Stimulated activated naive B cell treated with anti-CD40 and anti-IgM and Interleukin-4, amounts not matched to agents 10 μg/mL and 1 μg/mL and 100 μg/mL, for 72 hours (primary cell): ENCODE results near the gene GRAPL.
"Not testable (repeated sequence)": the region's sequence is repeated elsewhere in the genome, so short reads cannot be mapped to it uniquely, and the experiment has no call there.

ENCODE experiments used
- ATAC-seq, 2 donors: fragments of 150-1000 bp; cut with Tn5 transposase; replicated peaks; 2 replicates each; pipeline ENCODE4 v1.10.0; 2021; ENCODE audit warnings: moderate library complexity in 1 of 2
- DNase-seq: peaks from one replicate; pipeline ENCODE4 v3.0.0; 2021
- H3K27ac Mint-ChIP-seq: one replicate; pipeline ENCODE4 v1.8.0; 2022; ENCODE audit warnings: mild to moderate bottlenecking, mixed read lengths
- H3K27me3 Mint-ChIP-seq, 2 donors: one replicate each; pipeline ENCODE4 v1.8.0; 2022; ENCODE audit warnings: mixed read lengths in 2 of 2
- H3K36me3 Mint-ChIP-seq, 2 donors: one replicate each; pipeline ENCODE4 v1.8.0; 2022; ENCODE audit warnings: mixed read lengths in 2 of 2, mild to moderate bottlenecking in 1 of 2
- H3K4me1 Mint-ChIP-seq, 2 donors: one replicate each; pipeline ENCODE4 v1.8.0; 2022; ENCODE audit warnings: mixed read lengths in 2 of 2, mild to moderate bottlenecking in 1 of 2
- H3K4me3 Mint-ChIP-seq, 2 donors: one replicate each; pipeline ENCODE4 v1.8.0; 2022; ENCODE audit warnings: mild to moderate bottlenecking in 2 of 2, mixed read lengths in 2 of 2, moderate library complexity in 1 of 2
- H3K9me3 Mint-ChIP-seq, 2 donors: one replicate each; pipeline ENCODE4 v1.8.0; 2022; ENCODE audit warnings: mixed read lengths in 2 of 2, mild to moderate bottlenecking in 1 of 2

GRAPL gene

DNA sequence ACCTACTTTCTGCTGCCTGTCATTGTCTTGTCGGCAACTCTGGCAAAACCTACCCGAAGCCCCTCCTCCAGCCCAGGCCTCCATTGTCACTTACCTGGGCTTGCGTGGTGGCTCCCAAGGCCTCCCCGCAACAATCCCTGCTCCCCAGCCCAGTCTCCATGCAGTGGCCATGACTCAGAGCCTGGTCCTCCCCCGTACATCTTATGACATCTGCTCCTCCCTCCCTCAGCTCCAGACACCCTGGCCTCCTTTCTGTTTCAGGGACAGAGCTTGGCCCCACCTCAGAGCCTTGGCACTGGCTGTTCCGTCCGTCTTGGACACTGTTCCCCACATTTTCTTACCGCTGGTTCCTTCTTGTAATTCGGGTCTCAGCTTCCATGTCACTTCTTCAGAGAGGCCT lies 2.1 kb downstream of the GRAPL start:
- not testable (repeated sequence) for ATAC-seq, H3K4me3 Mint-ChIP-seq, H3K4me1 Mint-ChIP-seq, H3K27ac Mint-ChIP-seq, H3K9me3 Mint-ChIP-seq, DNase-seq, H3K27me3 Mint-ChIP-seq, H3K36me3 Mint-ChIP-seq

DNA sequence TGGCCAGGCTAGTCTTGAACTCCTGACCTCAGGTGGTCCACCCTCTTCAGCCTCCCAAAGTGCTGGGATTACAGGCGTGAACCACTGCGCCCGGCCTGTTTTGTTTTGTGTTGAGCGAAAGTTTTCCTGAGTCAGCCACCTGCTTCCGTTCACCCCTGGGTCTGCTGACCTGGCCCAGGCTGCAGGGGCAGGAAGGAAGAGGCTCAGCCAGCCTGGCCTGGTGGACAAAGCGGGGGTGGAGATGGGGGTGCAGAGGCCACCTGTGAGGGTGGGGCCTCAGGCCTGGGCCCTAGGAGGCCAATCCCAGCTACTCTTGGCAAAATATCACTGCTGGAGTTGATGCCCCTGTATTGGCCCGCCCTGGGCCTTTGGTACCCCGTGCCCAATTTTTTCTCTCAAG lies 3.7 kb downstream of the GRAPL start:
- H3K36me3 Mint-ChIP-seq, H3K9me3 Mint-ChIP-seq, H3K4me3 Mint-ChIP-seq, H3K27ac Mint-ChIP-seq, DNase-seq, H3K4me1 Mint-ChIP-seq, H3K27me3 Mint-ChIP-seq: not testable (repeated sequence)
- ATAC-seq, result peak; percentile 9 to 23

DNA sequence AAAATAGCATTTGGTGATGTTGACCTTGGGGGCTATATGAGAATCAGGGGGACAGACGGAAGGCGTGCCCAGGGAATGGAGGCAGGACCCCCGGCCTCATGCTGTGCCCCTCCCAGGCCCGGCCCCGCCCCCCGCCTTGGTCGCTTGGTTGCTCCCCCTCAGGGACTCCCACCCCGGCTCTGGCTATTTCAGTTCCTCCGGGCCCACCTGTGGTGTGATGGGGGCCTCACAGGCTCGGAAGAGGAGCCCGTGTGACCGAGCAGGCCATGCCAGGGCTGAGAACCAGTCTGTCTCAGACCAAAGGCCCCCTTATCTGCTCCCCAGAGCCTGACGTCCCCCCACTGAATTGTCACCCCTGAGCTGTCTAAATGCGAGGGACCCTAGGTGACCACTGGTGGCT lies 4.4 kb downstream of the GRAPL start:
- not testable (repeated sequence) for H3K27me3 Mint-ChIP-seq, H3K4me1 Mint-ChIP-seq, DNase-seq, H3K9me3 Mint-ChIP-seq, H3K4me3 Mint-ChIP-seq, H3K36me3 Mint-ChIP-seq, H3K27ac Mint-ChIP-seq
- ATAC-seq, result peak; percentile 38 to 59

DNA sequence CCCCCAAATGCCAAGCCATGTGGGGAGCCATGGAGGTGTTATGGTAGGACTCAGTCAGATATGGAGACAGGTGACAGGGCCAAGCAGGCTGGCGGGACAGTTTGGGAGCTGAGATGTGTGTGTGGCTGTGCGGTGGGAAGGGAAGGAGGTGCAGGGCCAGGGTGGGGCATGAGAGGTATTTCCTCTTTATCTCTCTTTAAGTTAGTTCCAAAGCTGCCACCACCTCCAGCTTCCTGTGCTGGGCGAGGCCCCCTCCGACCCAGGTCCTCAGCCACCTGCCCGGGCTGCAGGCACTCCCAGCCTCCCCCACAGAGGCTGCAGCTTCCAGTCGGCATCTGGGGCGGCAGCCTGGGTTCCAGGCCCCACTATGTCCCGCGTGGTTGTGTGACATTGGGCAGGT lies 6.4 kb downstream of the GRAPL start:
- H3K27ac Mint-ChIP-seq, H3K9me3 Mint-ChIP-seq, H3K4me3 Mint-ChIP-seq, H3K4me1 Mint-ChIP-seq, DNase-seq, H3K27me3 Mint-ChIP-seq, H3K36me3 Mint-ChIP-seq: not testable (repeated sequence)
- peak in 1 of 2 donors; percentile 4 for ATAC-seq

DNA sequence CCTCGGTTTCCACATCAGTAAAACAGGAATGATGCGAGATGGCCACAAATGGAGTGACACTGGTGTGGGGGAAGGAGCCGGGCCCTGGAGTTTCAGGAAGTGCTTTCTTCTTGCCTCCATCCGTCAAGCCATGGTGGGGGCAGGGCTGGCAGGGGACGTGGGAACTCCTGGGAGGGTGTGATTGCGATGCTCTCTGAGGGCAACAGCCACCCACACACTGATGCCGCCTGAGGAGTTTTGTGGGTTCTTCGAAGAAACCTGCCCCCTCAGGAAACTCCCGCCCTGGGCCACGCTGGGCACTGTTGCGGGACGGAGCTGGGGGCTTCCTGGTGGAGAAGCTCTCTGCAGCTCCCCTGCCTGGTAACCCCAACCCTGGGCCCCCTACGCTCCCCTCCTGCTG lies 8.0 kb downstream of the GRAPL start:
- H3K27me3 Mint-ChIP-seq, H3K4me3 Mint-ChIP-seq, DNase-seq, H3K27ac Mint-ChIP-seq, H3K36me3 Mint-ChIP-seq, H3K9me3 Mint-ChIP-seq, H3K4me1 Mint-ChIP-seq: not testable (repeated sequence)
- ATAC-seq, result peak; percentile 52 to 56

DNA sequence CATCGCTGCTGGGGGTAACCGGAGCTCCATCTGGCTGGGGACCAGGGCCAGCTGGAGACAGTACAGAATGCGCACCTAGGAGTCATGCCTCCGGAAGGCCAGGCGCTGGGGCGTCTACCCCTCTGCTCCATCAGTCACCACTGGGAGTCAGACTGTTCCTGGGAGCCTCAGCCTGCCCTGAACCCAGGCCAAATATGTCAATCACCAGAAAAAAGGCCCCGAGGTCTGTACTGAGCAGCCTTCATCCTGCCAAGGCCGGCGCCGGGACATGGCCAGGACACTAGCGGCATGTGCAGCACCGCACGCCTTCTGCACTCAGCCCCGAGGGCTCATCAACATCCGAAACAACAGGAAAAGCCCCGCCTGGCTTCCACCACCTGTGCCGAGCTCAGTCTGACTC lies 8.7 kb downstream of the GRAPL start:
- not testable (repeated sequence) for H3K27me3 Mint-ChIP-seq, DNase-seq, H3K4me3 Mint-ChIP-seq, H3K36me3 Mint-ChIP-seq, H3K27ac Mint-ChIP-seq, H3K4me1 Mint-ChIP-seq, H3K9me3 Mint-ChIP-seq
- ATAC-seq, result peak in 1 of 2 donors; percentile 22

DNA sequence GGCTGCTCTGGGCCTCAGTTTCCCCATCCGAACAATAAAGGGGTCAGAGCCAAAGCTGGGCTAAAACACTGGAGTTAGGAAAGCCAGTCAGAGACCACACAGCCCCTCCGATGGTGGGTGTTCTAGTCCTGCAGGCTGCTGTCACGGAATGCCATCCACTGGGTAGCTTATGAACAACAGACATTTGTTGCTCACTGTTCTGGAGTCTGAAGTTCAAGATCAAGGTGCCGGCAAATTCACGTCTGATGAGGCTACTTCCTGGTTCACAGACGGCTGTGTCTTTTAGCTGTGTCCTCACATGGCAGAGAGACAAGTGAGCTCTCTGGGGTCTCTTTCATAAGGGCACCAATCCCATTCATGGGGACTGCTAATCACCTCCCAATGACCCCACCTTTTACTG lies 9.2 kb downstream of the GRAPL start:
- H3K4me1 Mint-ChIP-seq, H3K4me3 Mint-ChIP-seq, ATAC-seq, H3K36me3 Mint-ChIP-seq, H3K9me3 Mint-ChIP-seq, H3K27ac Mint-ChIP-seq, H3K27me3 Mint-ChIP-seq, DNase-seq: not testable (repeated sequence)

DNA sequence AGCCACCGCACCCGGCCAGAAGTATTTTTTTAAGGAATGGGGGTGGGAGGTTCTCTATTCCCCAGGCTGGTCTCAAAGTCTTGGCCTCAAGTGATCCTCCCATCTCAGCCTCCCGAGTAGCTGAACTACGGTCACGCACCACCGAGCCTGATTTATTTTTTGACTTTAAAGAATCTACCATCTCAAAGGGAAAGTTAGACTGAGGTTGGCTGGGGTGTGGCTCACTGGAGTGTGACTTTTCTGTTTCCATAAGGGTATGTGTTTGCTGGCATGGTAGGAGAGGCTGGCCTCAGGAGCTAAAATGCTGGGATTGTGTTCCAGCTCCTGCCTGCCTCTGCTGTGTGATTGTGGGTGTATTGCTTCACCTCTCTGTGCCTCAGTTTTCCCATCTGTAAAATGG lies 10.6 kb downstream of the GRAPL start:
- not testable (repeated sequence) for DNase-seq, H3K36me3 Mint-ChIP-seq, H3K27ac Mint-ChIP-seq, H3K27me3 Mint-ChIP-seq, H3K9me3 Mint-ChIP-seq, H3K4me1 Mint-ChIP-seq, H3K4me3 Mint-ChIP-seq
- ATAC-seq, result peak; percentile 47 to 63

DNA sequence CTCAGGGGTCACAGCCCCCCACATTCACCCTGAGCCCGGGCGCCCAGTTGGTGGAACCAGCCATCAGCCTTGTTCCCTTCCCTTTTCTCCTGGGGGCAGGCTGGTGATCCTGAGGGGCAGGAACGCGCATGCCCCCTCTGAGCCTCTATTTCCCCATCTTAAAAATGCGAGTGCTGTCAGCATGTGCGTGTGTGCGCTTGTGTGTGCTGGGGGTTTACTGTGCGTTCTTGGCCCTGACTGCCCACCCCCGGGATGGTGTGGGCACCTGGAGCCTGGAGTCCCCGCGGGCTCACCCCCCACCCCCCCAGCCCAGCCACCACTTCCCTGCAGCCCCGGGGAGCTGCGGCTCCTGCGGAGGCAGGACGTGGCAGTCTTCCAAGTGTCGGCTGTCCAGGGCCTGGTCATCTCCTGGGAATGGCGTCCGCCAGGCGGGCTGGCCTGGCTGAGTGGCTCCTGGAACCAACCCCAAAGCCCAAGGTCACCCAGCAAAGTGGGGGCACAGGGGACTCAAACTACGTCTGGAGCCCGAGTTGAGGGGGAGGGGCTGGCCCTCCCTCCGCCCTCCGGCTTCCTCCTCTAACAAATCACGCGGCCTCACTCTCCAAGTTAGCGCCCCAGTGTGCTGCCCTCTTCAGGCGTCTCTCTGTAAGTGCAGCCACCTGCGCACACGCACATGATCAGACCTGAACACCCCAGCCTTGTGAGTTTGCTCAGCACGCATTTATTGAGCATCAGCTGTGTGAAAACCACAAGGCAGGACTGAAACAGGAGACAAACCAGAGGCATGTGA lies 14.2 kb downstream of the GRAPL start:
- not testable (repeated sequence) for H3K4me3 Mint-ChIP-seq, H3K36me3 Mint-ChIP-seq, H3K27ac Mint-ChIP-seq, H3K4me1 Mint-ChIP-seq, H3K9me3 Mint-ChIP-seq, DNase-seq, H3K27me3 Mint-ChIP-seq
- peak; percentile 74 to 81 for ATAC-seq

DNA sequence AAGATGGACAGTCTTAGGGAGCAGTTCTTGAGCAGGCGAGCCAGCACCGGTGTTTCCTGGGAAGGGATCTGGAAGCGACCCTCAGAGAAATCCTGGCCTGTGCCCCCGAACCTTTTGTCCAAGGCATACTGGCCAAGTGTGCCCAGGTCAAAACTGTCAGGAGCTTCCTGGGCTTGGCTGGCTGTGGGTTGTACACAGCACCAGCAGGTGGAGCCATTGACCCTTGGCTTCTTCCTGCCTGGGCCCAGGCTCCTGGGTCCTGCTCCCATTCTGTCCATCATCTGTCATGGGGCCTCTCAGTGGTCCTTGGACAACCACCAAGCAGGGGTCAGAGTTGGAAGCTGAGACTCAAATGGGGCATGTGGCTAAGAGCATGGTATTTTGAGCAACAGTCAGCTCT lies 15.0 kb downstream of the GRAPL start:
- DNase-seq, H3K27ac Mint-ChIP-seq, H3K4me3 Mint-ChIP-seq, H3K27me3 Mint-ChIP-seq, H3K9me3 Mint-ChIP-seq, H3K36me3 Mint-ChIP-seq, H3K4me1 Mint-ChIP-seq: not testable (repeated sequence)
- peak in 1 of 2 donors; percentile 45 for ATAC-seq

DNA sequence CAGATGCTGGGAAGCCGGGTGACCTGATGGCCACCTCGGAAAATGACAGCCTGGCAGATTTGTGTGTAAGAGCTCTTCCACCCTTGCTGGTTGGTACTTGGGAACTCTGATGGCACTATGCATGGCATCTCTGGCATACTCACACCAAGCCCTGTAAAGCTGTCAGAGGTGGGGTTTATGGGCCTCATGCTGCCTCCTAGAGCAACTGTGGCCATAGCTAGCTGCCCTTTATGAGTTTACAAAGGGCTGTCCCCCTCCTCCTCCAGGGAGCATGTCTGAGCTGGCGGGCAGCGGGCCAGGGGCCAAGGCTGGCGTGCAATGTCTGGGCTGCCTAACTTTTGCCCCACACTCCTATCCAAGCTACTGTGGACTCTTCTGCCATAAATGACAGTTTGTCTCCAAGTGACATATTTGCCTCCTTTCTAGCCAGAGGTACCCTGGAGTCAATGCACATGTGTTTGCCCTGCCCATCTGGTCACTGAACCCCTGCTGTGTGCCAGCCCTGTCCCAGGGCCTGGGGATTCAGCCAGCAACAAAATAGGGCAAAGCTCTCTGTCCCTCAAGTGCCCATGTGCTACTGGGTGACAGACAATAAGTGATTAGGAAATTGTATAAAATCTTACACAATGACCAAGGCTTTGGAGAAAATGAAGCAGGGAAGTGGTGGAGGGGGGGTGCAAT lies 15.8 kb downstream of the GRAPL start:
- DNase-seq, ATAC-seq, H3K36me3 Mint-ChIP-seq, H3K27me3 Mint-ChIP-seq, H3K4me1 Mint-ChIP-seq, H3K9me3 Mint-ChIP-seq, H3K4me3 Mint-ChIP-seq, H3K27ac Mint-ChIP-seq: not testable (repeated sequence)

DNA sequence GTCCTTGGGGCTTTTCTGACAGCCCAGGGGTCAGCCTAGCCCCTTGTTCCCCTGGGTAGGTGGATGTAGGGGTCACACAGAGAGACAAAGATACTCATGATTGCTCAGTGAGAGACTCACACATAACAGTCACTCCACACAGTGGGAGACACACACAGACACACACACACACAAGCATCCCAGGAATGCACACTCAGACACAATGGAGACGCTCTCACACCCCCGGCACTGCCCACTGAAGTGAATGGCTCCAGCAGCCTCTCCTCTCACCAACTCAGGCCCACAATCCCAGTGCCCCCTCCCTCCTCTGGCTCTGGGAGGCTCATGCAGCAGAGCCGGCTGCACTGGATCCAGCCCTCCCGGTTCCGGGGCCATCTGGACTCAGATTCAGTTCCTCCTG lies 17.0 kb downstream of the GRAPL start:
- not testable (repeated sequence) for H3K4me1 Mint-ChIP-seq, H3K27ac Mint-ChIP-seq

DNA sequence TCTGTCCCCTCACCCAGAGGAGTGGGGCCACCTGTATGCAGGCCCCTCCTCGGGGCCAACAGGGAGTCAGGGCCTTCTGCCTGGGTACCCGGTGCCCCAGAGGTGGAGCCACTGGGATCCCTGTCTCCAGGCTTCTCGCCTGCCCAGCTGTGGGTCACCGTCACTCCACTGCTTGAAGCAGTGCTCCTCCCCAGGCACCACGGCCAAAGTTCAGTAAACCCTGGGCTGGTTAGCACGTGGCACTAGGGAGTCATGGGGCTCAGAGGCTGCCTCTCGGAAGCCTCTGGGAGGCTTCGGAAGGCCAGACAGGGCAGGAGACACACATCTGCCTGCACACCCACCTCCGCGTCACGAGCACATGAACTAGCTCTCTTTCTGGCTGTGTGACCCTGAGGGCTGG lies 18.1 kb downstream of the GRAPL start:
- H3K9me3 Mint-ChIP-seq, H3K4me1 Mint-ChIP-seq, ATAC-seq, H3K4me3 Mint-ChIP-seq, H3K36me3 Mint-ChIP-seq, DNase-seq, H3K27me3 Mint-ChIP-seq, H3K27ac Mint-ChIP-seq: not testable (repeated sequence)

More for the DNA sequence above, 17.0 kb downstream of the GRAPL start:
- H3K4me3 Mint-ChIP-seq, H3K36me3 Mint-ChIP-seq, H3K27me3 Mint-ChIP-seq, ATAC-seq, H3K9me3 Mint-ChIP-seq, DNase-seq: not testable (repeated sequence)

DNA sequence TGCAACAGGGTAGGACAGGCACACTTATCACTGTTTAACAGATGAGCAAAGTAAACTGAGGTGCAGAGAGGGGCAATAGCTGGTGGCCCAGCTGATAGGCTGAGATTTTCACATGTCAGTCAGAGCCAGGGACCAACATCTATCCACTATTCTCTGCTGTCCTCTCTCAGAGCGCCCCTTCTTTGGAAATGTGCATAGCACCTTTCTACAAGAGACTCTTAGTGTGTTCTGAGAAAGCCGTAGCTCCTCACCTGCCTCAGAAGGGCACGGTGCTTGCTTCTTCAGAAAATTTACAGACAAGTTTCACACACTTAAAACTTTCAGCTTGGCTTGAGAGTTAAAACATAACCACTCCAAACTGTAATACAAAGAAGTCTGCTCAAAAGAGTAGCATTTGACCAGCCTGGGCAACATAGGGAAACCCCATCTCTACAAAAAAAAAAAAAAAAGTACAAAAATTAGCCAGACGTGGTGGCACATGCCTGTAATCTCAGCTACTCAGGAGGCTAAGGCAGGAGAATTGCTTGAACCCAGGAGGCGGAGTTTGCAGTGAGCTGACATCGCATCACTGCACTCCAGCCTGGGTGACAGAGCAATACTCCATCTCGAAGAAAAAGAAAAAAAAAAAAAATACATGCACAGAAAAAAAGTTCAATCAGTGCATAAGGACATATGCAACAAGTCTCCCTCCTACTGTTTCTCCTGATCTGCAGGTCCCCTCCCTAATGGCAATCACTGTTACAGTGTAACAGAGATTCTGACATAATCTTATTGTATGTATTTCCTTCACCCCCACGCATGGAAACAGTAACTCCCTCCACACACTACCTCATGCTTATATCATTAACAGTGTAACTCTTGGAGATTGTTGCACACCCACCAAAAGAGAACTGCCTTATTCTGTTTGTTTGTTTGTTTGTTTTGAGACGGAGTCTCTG lies 23.6 kb downstream of the GRAPL start:
- H3K4me3 Mint-ChIP-seq, H3K27me3 Mint-ChIP-seq, H3K36me3 Mint-ChIP-seq, H3K9me3 Mint-ChIP-seq, DNase-seq, H3K27ac Mint-ChIP-seq, H3K4me1 Mint-ChIP-seq: not testable (repeated sequence)
- peak; percentile 29 to 65 for ATAC-seq

DNA sequence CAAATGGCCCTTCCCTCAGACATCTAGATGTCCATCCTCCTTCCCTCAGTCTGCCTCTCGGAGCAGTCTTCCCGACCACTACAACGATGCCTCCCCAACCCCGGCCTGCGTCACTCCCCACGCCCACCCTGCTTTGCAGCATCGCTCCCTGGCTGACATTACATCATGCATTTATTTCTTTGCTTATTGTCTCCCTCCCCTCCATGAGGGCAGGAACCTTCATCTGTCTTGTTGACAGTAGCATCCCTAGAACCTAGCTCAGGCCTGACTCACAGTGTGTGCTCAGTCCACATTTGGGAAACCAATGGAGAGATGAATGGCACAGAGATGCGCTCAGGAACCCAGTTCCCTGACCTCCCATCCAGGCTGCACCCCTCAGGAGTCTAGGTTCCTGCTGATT lies 30.2 kb downstream of the GRAPL start:
- not testable (repeated sequence) for H3K9me3 Mint-ChIP-seq, H3K27me3 Mint-ChIP-seq, ATAC-seq, H3K27ac Mint-ChIP-seq, H3K36me3 Mint-ChIP-seq, H3K4me1 Mint-ChIP-seq, H3K4me3 Mint-ChIP-seq, DNase-seq
